ENCODE results near the gene TRAF3.
A peak's percentile ranks its signal among the peaks of the same experiment; 100 is the strongest.

Gene TRAF3

DNA sequence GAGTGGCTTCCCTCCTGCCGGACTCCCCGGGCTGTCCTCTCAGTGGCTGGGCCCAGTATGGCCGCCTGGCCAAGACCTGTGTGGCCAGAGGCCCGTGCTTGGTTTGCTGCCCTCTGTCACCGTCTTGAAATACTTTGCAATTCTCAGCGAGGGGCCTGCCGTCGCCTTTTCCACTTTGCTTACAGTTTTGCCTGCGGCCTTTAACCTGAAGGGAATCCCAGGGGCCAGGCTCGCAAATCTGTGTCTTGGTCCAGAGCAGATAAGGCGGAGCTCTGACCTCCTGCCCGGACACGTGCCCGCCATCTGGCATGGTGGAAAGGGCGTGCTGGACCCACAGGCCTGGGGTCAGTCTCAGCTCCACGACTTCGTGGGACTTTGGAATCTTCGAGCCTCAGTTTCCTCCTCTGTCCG is 134.3 kb downstream of the TRAF3 start:
- ATAC-seq: no peak

DNA sequence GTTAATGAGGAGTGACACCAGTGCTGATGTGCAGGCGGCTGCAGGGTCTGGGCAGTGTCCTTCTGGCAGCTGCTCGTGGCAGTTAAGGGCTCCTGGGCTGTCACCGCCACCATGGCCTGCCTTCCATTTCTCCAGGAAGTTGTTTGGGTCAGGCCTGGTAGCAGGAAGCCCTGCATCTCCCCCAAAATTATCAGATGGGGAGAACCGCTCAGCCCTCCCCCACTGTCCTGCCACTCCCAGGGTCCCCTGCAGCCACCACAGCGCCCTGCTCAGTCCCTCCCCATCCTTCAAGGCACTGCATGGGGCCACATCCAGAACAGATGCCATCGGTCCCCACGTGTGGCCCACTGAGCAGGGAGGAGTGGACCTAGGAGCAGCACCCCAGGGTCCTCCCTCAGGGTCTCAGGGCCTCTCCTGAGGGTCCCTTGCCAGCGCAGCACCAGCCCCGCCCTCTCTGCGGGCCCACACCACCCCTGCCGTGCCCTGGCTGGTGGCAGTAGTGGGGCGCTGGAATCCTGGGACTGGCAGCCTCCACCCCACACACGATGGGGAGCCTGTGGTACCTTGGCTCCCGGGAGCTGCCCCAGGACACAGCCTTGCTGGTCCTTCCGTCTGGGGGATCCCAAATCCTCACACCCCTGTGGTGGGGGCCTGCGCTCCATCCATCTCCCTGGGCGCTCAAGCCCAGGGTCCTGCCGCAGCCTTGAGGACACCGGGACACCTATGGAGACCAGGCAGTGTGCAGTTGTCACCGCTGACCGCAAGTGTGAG is 134.9 kb downstream of the TRAF3 start:
- ATAC-seq: no peak

DNA sequence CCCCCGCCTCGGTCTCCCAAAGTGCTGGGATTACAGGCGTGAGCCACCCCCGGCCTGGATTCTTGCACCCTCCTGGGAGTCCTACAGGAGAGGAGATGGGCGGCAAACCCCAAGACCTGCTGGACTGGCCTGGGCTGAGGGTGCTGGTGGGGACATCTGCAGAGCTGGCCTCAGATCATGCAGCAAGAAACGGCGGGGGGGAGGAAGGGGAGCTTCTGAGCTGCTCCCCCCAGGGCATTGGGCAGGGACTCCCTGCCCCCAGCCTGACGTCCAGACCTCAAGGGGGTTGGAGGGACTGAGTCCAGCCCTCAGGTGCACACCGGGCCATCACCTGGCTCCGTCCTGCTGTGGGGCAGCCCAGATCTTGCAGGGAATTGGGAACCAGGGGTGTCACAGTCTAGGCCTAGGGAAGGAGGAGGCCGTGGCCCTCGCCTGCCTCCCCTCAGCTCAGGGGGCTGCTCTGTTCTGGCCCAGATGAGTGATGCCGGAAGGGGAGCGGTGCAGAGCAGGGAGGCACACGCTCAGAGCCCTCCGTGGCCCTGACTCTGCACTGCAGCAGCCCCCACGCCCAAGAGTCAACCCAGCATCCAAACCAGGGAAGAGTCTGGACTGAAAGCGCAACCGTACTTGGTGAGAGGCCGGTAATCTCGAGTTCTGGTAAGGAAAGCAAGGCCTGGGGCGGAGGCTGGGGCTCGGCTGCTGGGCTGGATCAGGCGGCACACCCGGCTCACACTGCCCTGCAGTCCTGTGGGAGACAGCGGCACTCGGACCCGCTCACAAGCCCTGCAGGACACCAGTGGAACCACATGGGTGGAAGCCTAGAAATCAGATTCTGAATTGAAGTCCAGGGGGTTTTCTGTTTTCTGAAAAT is 136.3 kb downstream of the TRAF3 start:
- no peak for ATAC-seq

DNA sequence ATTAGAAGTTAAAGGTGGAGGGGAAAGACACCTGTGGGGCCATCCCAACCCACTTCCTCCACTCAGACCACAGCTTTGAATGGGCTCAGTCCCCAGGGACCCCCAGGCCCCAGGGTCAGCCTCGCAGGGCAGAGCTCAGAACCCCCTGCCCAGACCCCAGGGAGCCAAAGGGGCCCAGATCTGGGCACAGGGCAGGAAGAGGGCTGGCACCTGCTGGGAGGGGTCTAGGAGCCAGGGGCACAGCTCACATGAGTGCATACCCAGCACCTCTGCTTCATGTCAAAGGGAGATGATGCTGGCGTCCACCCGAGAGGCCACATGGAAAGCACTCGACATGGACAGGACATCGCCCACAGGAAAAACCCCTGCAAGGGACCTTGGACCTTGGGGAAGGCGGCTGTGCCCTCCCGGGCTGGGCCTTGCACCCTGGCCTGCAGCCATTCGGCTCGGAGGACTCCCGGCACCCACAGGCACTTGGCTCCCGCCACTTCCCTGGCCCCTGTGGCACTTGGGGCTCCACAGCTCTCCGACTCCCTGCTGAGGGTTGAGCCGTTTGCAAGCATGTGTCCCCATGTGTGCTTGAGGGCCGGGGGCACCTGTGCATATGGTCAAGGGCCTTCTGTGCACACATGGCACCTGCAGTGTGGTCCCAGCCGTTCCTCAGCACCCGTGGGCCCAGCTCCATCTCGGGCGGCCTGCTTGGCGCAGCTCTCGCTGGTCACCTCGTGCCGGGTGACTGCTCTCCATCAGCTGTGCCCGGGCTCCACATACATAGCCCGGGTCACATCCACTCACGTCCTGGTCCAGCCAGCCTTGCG is 137.4 kb downstream of the TRAF3 start:
- ATAC-seq: no peak

DNA sequence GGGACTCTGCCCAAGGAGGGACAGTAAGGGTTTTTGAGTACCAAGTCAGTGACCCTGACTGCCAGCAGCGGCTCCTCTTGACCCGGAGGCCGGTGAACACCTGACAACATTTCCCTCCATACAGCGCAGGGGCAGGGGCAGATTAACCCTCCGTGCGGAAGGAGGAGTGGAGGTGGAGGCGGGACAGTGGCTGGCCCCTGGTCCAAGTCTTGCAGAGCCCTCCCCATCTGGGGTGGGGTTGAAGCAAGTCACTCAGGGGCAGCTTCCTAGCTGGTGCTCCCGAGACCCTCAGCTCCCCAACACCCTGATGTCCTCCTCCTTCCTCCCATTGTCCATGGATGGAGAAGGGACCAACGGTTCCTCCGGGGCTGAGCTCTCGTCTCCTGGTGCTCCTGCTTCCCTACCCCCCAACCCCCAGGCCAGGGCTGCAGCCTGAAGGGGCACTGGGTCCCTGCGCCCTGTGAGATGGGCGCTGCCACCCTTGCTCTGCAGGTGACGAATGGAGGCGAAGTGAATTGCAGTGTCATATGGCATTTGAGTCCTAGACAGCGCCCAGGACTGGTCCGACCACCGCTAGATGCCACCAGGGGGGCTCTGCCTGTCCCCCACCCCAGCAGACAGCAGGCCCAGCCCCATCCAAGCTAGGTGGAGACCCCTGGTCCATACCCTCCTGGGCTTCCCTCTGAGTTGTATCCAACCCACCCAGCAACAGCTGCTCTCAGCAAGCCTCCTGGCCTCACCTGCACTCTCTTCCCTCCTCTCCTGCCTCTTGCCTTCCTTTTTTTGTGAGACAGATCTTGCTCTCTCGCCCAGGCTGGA is 138.3 kb downstream of the TRAF3 start:
- no peak for ATAC-seq

DNA sequence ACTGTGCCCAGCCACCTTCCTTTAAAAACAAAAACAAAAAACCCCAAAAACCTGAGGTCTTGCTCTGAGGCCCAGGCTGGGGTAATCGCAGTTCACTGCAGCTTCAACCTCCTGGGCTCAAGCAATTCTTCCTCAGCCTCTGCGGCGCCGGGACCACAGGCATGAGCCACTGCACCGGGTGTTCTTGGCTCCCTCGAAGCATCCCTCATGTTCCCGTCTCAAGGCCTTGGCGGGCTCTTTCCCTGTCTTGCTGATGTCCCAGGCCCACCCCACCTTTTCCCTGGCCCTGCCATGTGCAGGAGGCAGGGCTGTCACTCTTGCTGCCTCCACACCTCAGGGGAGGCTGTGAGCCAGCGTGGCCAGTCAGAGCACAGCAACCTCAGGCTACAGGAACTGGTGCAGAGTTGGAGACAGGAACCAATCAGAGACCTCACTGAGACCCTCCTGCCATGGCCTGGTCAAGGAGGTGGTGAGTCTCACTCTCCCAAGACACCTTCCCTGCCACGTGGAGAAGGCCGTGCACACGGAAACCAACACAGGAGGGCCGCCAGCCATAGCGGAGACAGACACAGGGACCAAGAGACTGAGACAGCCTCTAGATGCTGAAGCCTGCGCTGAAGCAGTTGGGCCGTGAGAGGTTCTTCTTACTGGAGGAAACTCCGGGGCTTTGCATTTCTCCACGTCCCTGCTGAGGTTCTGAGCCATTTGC is 139.3 kb downstream of the TRAF3 start:
- no peak for ATAC-seq

DNA sequence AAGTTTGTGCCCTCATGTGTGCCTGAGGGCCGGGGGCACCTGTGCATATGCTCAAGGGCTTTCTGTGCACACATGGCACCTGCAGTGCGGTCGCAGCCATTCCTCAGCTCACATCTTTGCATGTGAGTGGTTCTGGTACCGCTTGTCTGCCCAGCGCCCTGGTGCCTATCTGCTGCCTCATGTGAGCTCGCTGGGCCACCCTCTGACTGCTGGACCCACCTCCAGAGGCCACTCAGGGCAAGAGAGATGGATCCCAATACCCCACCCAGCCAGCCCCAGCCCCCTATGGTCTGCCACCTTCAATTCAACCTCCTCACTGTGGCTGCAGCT is 139.8 kb downstream of the TRAF3 start:
- peak in 1 of 2 donors; percentile 3 for ATAC-seq

DNA sequence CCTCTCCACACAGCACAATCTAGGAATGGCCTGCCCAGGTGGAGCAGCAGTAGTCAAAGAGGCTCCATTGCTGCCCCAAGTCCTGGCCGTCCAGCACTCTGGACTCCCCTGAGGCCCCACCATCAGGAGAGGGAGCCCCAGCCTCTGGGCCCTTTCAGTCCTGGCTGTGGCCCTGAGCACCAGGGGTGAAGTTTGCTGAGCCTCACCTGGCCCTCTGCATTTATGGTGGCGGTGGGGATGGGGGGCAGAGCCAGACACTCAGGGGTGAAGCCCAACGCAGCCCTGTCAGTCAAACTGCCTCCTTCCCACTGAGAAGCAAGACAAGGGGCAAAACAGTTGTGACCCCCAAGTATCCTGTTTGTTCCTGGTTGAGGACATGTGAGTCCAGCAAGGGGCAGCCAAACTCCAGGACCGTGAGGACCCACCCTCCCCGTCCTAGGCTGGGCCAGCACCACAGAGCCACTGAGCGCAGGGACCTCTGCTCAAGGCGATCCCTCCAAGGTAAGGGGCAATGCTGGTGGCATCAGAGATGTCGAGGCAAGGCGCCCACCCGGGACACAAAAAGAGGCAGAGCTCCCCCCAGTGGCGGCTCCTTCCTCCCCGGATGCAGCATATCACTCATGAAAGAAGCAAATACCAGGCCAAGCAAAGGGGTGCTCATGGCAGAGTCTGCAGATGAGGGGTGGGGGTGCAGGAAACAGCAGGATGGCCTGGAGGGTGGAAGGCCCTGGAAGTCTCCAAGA is 140.4 kb downstream of the TRAF3 start:
- ATAC-seq: peak; percentile 21 to 33

DNA sequence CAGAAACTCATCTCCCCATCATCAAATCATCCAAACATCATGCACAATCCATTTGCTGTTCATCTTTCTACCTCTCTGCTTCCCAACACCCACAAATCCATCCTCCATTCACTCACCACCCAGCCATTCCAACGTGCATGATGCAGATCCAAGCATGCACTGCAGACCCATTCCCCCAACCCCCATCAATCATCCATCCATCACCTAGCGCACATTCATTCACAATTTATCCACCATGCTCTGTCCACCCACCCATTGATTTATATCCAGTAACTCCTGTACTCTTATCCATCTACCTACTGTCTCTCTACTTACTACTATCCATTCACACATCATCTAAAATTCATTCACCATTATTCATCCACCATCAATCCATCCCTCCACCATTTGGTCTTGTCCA is 141.2 kb downstream of the TRAF3 start:
- no peak for ATAC-seq

DNA sequence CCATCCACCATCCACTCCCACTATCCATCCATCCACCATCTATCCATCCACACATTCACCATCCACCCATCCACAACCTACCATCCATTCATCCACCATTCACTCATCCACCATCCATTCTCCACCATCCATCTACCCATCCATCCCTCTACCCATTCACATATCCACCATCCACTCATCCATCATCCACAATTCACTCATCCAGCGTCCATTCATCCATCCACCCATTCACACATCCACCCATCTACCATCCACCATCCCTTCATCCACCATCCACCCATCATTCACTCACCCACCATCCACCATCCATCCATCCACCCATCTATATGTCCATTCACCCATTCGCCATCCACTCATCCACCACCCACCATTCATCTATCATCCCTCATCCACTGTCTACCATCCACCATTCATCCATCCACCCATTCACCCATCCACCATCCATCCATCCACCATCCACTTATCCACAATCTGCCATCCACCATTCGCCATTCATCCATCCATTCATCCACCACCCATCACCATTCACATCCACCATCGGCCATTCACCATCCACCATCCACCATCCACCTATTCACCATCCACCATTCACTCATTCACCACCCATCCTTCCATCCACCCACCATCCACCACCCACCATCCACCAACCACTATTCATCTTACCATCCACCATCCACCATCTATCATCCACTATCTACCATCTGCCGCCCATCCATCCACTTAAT is 143.2 kb downstream of the TRAF3 start:
- no peak for ATAC-seq

DNA sequence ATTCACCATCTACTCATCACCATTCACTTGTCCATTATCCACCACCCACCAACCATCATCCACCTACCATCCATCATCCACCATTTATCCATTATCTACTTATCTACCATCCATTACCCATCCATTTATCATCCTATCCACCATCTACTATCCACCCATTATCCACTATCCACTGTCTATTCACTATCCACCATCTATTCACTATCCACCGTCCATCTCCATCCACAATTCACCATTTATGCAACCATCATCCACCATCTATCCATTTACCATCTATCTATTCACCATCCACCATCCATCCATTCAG is 143.7 kb downstream of the TRAF3 start:
- no peak for ATAC-seq

DNA sequence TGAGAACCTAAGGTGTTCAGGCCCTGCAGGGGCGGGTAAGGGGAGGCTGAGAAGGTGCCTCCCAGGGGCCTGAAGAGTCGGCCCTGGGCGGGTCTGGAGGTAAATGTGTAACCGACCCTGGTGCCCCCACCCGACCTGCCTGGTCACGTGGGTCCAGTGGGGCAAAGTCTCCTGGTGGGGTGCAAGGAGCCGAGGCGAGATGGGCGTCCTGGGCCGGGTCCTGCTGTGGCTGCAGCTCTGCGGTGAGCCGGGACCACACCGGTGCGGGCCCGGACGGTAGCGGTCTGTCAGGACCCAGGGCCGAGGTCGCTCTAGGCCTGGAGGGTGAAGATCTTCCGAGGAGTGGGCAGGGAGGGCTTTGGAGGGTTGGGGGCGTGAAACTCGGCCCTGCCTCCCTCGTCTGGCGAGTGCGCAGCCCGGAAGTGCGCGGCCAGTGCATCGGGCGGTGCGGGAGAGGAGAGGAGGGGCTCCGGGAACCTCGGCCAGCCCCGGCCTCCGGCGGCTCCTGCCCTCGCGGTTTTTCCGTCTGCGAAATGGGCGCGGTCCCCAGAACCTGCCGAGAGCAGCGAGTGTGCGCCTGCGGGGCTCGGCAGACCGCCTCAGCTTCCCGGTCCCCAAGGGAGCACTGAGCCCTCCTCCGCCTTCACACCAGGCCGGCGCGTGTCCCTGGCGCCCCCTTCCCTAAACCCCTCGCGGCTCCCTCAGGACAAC is 145.4 kb downstream of the TRAF3 start, which contains the start of gene AMN:
Gene AMN, plus strand, starts transcription at position 174 of the 711 bp plus-strand sequence. Its CDS starts 26 bp downstream, at position 200.
- peak; percentile 9 to 11 for ATAC-seq

DNA sequence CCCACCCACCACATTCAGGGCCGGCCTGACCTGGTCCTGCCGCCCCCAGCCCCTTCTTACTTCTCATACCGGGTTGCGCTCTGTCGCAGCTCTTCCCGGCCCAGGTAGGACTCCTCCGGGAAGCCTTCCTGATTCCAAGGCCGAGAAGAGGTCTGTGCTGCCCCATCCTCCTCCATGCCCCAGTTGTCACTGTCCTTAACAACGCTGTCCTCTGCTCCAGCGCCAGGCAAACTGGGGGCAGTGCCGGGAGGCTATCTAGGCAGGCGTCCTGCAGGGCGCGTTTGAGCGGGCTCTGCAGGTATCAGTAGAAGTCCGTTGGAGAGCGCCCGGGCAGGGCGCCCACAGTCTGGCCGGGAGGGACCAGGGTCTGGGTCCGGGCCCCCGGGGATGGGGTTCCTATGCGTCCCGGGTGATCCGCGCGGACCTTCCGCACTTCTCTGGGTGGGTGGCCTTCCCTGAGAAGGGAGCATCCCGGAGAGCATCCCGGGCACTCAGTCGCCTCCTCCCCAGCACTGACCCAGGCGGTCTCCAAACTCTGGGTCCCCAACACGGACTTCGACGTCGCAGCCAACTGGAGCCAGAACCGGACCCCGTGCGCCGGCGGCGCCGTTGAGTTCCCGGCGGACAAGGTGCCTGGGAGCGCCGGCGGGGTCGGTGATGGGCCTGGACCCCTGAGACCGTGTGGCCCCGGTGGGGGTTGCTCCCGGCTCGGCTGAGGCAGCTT is 146.1 kb downstream of the TRAF3 start:
- ATAC-seq: no peak

DNA sequence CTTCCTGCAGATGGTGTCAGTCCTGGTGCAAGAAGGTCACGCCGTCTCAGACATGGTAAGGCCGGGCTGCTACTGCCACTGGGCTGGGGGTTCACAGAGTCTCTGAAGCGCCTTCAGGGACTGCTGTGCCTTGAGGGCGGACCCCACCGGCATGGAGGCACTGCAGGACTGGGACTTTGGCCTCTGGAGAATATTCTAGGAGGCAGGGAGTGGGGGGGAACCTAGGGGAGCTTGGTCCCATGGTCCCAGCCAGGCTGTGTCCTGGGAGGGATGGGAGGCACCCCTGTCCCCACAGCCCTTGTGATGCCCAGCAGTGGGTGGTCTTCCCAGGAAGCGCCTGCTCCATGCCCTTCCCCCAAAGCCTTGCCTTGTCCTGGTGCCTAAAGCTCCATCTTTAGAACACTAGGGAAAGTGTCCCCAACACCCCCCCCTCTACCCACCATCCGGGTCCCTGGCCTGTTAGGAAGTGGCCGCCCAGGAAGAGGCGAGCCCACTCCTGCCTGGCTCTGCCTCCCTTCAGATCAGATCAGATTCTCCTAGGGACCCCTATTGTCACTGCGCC is 146.8 kb downstream of the TRAF3 start:
- no peak for ATAC-seq

DNA sequence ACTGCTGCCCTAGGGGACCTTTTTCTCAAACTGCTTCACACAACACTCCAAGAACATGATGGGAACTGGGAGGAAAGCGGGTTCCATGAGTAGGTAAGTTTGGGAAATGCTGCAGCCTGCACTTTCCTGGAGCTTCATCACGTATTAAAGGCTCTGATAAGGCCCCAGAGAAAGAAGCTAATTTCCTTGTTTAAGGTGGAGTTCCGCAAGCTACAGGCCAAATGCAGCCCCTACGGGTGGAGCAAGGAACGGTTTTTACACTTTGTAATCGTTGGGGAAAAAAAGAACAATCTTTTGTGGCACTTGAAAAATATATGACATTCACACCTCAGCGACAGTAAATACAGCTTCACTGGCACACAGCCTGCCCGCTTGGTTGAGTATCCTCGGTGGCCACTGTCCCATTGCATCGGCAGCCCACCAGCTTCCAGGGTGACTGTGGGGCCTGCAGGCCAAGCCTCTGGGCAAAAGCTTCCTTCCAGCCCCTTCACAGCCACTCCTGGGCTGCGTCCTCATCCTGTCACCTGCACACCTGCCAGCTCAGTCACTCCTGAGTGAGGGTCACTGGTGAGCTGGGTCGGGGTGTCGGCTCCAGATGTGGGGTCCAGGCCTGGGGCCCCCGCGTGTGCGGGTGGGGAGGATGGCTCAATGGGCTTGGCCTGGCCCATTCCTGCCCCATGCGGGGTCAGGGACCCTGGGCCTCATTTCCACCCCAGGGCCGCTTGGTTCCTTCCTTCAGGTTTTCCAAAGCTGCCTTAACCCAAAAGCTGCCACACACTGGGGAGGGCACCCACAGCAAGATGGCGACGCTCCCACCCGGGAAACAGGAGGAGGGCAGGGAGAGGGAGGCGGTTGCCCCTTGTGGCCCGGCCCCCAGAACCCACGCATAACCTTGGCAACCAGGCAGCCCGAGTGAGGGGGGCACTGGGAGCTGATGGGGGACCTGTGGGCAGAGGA is 147.7 kb downstream of the TRAF3 start:
- ATAC-seq: no peak

DNA sequence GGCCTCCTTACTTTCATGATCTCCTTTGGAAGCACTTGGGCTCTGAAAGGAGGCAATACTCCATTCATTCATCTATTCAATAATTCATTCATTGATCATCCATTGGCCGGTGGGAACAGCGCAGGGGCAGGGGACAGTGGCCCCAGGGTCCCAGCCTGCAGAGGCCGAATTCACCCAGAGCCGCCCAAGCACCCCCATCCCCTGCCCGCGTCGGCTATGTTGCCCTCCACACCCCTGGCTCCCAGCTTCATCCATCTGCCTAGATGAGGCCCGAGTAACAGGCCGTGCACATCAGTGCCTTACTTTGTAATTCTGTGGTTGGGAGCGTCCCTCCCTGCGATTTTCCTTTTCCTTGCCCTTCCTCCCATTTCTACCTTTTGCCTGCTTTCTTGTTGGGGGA is 148.4 kb downstream of the TRAF3 start:
- no peak for ATAC-seq

DNA sequence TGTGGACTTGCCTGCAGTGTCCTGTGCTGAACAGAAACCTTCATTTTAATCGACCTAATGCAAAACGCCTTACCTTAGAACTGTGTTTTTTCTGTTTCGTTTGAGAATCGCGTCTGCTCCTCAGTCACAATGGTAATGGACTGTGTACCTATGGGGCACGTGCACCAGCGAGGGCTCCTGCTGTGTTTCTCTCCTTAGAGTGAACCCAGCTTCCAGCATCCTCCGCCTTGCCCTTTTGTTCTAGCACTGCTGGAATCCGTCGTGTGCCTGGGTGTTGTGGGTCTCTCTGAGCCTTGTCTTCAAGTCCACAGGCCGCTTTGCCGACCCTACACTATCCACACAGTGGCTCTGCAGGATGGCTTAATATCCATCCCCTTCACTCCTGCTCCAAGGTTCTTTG is 148.9 kb downstream of the TRAF3 start:
- ATAC-seq: no peak

Measured in activated CD4-positive, CD25-positive, alpha-beta regulatory T cell treated with anti-CD3 and anti-CD28 coated beads, Interleukin-2, amount 50 U/mL, for 24 hours (primary cell).